HepG2 (cell line): ENCODE results near the gene CKB. TPM values are rescaled to one million over a fixed set of nuclear protein-coding genes. Genes with fewer than 3 reads are reported as not detected.
A peak's percentile ranks its signal among the peaks of the same experiment; 100 is the strongest.

Experiments used
- AKAP8 ChIP-seq: sonication (generic); formaldehyde crosslinking; IDR thresholded peaks from 2 replicates; pipeline ENCODE4 v1.5.1; 2020; ENCODE audit warnings: mild to moderate bottlenecking, missing genetic modification reagents
- KMT2B ChIP-seq: IDR thresholded peaks from 2 replicates; pipeline ENCODE4 v1.6.1; 2016; ENCODE audit warnings: missing genetic modification reagents, missing compliant biosample characterization
- SALL1 ChIP-seq: sonication (generic); formaldehyde crosslinking; IDR thresholded peaks from 2 replicates; pipeline ENCODE4 v1.8.0; 2022; ENCODE audit warnings: mild to moderate bottlenecking, missing genetic modification reagents
- SOX13 ChIP-seq, 3 experiments: fragments of 450-650 bp in 1 of 3; sonication (generic) in 1 of 3; formaldehyde crosslinking in 1 of 3; IDR thresholded peaks in 2 of 3; conservative IDR thresholded peaks in 1 of 3; 2 replicates each; pipeline versions ENCODE4 v1.5.0 to v1.6.1; 2016 to 2020; ENCODE audit warnings: antibody characterized with exemption in 1 of 3, mild to moderate bottlenecking in 1 of 3, missing compliant biosample characterization in 1 of 3, missing genetic modification reagents in 1 of 3, moderate library complexity in 1 of 3
- ZFP62 ChIP-seq: sonication (generic); formaldehyde crosslinking; IDR thresholded peaks from 2 replicates; pipeline ENCODE4 v1.4.0; 2020; ENCODE audit warnings: missing genetic modification reagents
- ZNF17 ChIP-seq: sonication (generic); formaldehyde crosslinking; IDR thresholded peaks from 2 replicates; pipeline ENCODE4 v1.5.0; 2020; ENCODE audit warnings: mild to moderate bottlenecking, missing genetic modification reagents
- ZNF768 ChIP-seq: sonication (generic); formaldehyde crosslinking; IDR thresholded peaks from 2 replicates; pipeline ENCODE4 v1.4.0; 2020; ENCODE audit warnings: missing genetic modification reagents
- polyA plus RNA-seq, 8 experiments: library from polyadenylated mRNA; depleted of rRNA in 3 of 8; stranded (reverse) in 7 of 8; unstranded in 1 of 8; fragments of >200 nt; fragmentation: Illumina TruSeq in 4 of 8; extraction: Trizol in 4 of 8; gene quantifications; 2 replicates each; pipeline versions ENCODE4 v1.2.1 to v1.2.3, GENCODE V29; 2011 to 2016; ENCODE audit warnings: low read depth in 4 of 8, missing spikeins in 1 of 8, mixed read lengths in 1 of 8; ENCODE audit not compliant: insufficient read depth in 1 of 8
- total RNA-seq, 5 experiments: library from RNA; depleted of rRNA; stranded (reverse); fragments of >200 nt; fragmentation: Illumina TruSeq; extraction: Trizol; gene quantifications; 2 replicates each; pipeline ENCODE4 v1.2.3, GENCODE V29; 2016; ENCODE audit warnings: low read depth in 1 of 5
- TF ChIP-seq, protein P1 (sequence below): sonication (generic); formaldehyde crosslinking; IDR thresholded peaks from 2 replicates; pipeline ENCODE4 v1.4.0; 2020; ENCODE audit warnings: missing genetic modification reagents

The CKB gene
- total and polyA plus RNA-seq, 2 of the 13 experiments (the other 11 are each of a cell fraction or from before 2014, with no cell fraction given), result 82.3 to 217 TPM

GRCh38 chr14:103524002-103524935 lies 1.6 kb upstream of the CKB start (continued):
- TF ChIP-seq, protein P1, sequence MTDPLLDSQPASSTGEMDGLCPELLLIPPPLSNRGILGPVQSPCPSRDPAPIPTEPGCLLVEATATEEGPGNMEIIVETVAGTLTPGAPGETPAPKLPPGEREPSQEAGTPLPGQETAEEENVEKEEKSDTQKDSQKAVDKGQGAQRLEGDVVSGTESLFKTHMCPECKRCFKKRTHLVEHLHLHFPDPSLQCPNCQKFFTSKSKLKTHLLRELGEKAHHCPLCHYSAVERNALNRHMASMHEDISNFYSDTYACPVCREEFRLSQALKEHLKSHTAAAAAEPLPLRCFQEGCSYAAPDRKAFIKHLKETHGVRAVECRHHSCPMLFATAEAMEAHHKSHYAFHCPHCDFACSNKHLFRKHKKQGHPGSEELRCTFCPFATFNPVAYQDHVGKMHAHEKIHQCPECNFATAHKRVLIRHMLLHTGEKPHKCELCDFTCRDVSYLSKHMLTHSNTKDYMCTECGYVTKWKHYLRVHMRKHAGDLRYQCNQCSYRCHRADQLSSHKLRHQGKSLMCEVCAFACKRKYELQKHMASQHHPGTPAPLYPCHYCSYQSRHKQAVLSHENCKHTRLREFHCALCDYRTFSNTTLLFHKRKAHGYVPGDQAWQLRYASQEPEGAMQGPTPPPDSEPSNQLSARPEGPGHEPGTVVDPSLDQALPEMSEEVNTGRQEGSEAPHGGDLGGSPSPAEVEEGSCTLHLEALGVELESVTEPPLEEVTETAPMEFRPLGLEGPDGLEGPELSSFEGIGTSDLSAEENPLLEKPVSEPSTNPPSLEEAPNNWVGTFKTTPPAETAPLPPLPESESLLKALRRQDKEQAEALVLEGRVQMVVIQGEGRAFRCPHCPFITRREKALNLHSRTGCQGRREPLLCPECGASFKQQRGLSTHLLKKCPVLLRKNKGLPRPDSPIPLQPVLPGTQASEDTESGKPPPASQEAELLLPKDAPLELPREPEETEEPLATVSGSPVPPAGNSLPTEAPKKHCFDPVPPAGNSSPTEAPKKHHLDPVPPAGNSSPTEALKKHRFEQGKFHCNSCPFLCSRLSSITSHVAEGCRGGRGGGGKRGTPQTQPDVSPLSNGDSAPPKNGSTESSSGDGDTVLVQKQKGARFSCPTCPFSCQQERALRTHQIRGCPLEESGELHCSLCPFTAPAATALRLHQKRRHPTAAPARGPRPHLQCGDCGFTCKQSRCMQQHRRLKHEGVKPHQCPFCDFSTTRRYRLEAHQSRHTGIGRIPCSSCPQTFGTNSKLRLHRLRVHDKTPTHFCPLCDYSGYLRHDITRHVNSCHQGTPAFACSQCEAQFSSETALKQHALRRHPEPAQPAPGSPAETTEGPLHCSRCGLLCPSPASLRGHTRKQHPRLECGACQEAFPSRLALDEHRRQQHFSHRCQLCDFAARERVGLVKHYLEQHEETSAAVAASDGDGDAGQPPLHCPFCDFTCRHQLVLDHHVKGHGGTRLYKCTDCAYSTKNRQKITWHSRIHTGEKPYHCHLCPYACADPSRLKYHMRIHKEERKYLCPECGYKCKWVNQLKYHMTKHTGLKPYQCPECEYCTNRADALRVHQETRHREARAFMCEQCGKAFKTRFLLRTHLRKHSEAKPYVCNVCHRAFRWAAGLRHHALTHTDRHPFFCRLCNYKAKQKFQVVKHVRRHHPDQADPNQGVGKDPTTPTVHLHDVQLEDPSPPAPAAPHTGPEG (CRISPR knock-in tag), result no peak
- TF ChIP-seq ZNF17 (CRISPR knock-in tag) (no peak), SALL1 (CRISPR knock-in tag) (no peak), ZFP62 (CRISPR knock-in tag) (no peak), SOX13 (IDR thresholded peaks at IDR 0.05) (no peak), SOX13 (CRISPR knock-in tag; conservative IDR thresholded peaks at IDR 0.05 in 1 of 2, IDR thresholded peaks at IDR 0.05 in 1 of 2) (no peak), ZNF768 (CRISPR knock-in tag) (peak; percentile 30; the same call in 1 of the 2 replicates), AKAP8 (CRISPR knock-in tag) (0 out of 2 replicates have a peak, but pooled peaks have one; percentile 12), KMT2B (CRISPR knock-in tag) (0 out of 2 replicates have a peak, but pooled peaks have one; percentile 11)
